Fibroblast of skin of right quadriceps (primary cell): ENCODE results near the gene GTF3C4.
"Not testable (repeated sequence)": the region's sequence is repeated elsewhere in the genome, so short reads cannot be mapped to it uniquely, and the experiment has no call there.

Experiments used
- DNase-seq: peaks from one replicate; pipeline ENCODE4 v3.0.0-alpha.2; 2013

The GTF3C4 gene

DNA sequence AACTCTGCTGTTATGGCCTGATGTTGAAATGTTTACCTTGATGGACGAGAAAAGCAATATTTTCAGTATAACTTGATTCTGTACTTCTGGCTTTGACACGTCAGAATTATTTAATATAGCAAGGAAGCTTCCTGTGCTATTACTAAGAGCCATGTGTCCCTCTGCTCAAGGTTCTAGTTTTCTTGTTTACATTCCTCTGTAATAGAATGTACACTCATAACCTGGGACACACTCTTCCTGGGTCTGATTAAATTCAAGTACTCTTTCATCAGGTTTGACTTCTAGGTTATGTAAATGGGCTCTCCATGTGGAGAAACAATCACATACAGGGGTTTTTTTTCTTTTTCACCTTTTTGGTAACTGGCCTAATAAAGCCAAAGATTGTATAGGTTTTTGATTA lies 33.1 kb downstream of the GTF3C4 start:
- no peak for DNase-seq

DNA sequence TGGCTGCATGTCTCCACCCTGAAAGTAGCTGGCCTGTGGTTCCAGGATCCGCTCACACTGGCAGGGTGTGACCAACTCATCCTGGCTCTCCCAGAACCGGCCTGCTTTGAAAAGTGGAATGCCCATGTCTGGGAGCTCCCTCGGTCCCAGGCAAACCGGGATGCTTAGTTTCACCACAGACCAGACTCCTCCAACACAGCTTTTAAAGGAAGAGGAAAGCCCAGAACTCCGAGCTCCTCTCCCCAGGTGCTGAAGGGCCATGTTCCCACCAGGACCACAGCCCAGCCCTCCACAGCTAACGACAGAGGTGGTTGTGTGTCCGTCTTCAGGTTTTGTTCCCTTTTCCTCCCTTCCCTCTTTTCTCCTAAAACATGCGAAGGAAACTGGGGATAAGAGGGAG lies 38.0 kb downstream of the GTF3C4 start:
- DNase-seq = no peak

DNA sequence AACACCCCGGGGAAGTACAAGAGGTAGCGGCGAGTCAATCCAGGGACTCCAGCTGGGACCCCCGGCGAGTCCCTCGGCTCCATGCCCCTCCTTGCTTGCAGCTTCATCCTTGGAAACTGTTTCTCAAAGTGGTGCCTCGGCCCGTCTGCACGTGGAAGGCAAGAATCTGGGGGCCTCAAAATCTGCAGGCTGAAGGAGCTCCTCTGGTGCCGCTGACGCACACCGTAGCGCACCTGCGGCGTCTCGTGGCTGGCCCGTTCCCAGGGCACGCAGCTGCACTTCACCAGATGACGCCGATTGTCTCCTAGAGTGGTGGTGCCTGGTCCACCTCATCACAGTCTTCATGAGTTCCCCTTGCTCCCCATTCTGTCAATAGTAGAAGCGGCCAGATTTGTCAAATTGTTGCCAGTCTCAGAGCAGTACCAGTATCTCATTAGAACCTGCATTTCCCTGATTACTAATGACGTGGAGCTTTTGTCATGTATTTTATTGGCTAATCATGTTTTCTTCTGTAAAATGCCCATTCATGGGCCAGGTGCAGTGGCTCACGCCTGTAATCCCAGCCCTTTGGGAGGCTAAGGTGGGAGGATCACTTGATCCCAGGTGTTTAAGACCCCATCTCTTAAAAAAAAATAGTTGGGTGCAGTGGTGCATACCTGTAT lies 38.6 kb downstream of the GTF3C4 start:
- DNase-seq = no peak

DNA sequence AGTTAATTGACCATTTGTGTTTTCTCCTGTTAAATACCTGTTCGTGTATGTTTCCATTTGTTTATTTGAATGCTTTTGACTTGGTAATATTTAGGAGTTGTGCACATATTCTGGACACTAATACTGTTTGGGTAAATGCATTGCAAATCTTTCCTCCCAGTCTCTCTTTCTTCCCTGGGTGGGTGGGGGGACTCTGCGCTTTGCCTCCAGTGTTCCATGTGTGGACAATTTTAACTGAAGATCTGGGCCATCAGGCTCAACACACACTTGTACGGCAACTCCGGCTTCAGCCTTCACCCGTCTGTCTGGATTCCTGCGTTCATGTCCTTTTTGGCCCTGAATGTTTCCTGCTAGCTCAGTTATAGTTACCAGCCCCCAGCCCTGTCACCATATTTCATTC lies 40.1 kb downstream of the GTF3C4 start:
- no peak for DNase-seq

DNA sequence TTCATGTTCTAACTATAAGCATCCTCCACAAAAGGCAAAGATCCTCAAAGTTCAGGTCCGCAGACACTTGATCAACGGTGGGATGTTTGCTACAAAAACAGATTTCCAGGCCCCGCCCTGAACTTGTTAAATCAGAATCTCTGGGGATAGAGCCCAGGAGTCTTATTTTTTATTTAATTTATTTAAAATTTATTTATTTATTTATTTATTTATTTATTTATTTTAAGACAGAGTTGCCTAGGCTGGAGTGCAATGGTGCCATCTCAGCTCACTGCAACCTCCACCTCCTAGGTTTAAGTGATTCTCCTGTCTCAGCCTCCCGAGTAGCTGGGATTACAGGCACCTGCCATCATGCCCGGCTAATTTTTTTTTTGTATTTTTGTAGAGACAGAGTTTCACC lies 40.9 kb downstream of the GTF3C4 start:
- DNase-seq = not testable (repeated sequence)

DNA sequence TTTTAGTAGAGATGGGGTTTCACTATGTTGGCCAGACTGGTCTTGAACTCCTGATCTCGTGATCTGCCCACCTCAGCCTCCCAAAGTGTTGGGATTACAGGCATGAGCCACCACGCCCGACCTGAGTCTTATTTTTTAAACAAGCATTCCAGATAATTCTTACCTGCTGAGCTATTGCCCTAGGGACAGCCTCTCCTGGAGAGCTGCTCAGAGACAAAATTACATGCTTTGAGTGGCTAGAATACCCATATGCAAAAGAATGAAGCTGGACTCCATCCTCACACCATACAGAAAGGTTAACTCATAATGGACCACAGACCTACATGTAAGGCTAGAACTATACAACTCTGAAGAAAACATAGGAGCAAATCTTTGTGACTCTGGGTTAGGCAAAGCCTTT lies 41.6 kb downstream of the GTF3C4 start:
- no peak for DNase-seq

DNA sequence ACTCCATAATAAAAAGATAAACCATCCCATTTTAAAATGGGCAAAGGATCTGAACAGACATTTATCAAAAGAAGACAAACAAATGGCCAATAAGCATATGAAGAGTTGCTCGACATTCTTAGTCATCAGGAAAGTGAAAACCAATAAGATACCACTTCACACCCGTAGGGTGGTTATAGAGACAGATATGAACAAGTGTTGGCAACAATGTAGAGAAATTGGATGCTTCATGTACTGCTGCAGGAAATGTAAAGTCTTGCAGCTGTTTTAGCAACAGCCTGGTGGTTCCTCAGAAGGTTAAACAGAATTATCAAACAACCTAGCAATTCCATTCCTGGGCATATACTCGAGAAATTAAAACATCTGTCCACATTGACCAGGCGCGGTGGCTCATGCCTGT lies 42.5 kb downstream of the GTF3C4 start:
- no peak for DNase-seq

DNA sequence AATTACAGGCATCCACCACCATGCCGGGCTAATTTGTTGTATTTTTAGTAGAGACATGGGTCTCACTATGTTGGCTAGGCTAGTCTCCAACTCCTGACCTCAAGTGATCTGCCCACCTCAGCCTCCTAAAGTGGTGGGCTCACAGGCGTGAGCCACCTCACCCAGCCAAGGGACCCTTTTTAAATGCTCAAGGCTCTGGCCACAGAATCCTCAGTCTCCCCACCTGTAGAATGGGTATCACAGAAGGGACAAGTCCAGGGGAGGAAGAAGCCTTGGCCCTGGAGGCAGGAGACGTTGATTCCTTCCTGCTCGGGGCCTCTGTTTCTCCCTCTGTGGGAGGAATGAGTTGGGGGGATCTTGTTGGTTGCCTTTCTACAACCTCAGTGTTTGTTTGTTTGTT lies 45.7 kb downstream of the GTF3C4 start:
- no peak for DNase-seq

DNA sequence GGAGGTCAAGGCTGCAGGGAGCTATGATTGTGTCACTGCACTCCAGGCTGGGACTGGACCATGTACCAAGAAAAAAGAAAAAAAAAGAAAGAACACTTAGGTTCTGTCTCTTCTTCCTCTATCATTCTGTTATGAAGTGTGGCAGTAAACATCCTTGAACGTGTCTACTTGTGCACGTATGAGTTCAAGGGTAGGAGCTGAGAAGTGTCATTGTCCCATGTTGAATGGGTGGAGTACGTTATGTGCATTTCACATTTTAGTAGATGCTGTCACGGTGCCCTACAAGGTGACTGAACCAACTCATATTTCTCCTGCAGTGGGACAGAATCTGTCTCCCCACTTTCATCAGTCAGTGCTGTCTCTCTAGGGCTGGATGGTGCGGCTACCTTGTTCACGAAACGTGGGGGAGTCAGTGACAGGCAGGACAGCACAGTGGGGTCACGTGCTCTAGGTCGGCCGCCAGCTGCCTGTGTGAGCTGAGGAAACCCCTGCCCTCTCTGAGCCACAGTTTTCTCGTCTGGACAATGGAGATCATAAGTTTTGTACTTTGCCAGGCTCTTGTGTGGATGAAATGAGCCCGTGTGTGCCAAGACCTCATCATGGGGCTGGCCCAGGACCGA lies 47.2 kb downstream of the GTF3C4 start:
- DNase-seq = no peak

DNA sequence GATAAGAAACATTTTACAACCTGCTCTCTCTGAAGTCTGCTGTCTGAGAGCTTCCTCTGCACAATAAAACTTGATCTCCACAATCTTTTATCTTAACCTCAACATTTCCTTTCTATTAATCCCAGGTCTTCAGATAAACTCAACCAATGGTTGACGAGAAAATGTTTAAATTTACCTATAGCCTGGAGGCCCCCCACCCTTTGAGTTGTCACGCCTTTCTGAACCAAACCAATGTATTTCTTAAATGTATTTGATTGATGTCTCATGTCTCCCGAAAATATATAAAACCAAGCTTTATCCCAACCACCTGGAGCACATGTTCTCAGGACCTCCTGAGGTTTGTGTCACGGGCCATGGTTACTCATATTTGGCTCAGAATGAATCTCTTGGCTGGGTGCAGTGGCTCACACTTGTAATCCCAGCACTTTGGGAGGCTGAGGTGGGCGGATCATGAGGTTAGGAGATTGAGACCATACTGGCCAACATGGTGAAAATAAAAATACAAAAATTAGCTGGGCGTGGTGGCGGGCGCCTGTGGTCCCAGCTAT lies 48.2 kb downstream of the GTF3C4 start:
- DNase-seq = not testable (repeated sequence)

DNA sequence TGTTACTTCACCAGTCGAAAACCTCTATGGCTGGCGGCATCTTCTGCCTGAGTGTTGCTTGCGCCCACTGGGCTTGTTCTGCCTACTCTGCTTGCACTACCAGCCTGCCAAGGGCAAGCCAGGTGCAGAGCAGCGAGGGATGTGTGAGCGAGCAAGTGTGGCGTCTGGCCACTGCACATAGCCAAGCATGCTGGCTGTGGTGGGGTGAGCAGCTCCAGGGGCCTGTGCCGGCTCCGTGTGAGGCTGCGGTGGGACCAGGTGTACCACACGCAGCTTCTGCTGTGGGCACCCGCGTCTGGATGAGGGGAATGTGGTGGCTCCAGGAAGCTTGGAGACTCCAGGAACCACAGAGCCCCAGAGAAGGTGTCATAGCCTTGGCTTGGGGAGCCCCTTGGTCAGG lies 51.4 kb downstream of the GTF3C4 start:
- DNase-seq = no peak

DNA sequence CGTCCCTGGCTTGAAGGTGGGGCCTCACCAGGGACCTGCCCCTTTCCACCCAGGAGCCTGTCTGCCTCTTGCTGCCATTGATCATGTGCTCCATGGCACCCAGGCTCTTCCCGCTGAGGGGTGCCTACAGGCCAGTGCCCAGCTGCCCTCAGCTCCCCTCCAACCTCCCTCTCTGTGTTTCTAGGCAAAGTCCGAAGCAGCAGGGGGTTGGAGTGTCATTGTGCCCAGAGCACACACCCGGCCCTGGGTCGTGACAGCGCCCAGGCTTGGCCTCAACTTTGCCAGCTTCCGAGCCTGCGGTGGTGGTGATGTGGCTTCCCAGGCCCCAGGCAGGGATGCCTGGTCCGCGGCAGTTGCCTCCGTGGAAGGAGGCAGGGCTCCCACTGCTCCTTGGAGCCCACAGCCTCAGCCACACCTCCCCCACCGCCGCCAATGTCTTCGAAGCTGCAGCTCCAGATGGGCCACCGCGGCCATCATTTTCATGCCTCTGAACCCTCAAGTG lies 52.4 kb downstream of the GTF3C4 start:
- no peak for DNase-seq

DNA sequence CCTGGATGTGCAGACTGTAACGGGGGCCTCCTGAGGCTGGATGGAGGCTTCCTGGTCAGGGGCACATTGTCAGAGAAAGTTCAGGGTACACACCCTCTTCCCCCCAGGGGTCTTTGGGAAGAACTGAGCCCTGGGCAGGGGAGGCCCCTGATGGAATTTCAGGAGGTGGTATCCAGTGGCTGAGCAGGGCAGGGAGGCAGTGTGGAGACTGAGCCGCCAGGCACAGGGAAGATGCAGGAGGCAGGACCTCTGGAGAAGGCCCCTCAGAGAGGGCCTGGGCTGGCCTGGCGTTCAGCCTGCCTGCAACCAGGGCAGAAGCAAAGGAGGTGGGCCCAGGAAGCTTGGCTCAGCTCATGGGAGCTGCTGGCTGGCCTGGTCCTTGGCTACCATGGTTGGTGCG lies 53.5 kb downstream of the GTF3C4 start:
- no peak for DNase-seq

DNA sequence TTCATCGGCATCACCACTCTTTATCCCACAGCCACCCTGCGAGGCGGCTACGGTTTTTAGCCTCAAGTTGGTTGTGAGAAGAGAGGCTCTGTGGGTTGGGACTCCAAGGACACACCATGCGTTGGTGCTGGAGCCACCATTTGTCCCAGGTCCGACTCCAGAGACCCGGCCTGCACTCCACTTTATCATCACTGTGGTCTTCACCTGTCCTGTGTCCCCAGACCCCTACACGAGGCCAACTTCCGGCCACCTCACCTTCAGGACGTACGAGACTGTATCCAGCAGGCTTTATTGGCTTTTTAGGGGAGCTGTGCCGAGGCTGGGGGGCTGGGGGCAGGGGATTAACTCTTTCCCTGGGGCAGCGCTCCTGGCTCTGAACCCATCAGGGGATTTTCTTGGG lies 55.0 kb downstream of the GTF3C4 start:
- no peak for DNase-seq

DNA sequence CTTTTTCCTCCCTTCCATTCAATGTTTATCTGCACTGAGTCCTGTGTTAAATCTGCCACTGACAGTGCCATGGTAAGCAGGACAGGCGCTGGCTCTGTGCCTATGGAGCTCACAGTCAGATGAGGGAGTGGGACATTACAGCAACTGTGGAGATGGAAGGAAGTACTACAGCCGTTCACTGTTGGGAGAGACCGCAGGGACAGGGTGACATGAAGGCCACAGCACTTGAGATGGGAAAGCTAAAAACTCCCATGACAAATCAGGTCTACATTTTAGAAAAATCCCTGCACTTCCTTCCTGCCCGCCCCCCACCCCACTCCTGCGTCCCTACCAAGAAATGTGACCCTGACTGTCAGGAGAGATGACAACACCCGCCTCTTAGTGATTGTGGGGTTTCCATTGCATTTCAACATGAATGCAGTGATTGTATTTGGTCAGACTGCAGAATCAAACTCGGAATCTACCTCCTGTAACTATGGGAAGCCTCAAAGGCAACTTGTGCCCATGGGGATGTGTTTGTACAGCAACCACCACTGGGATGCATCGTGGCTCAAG lies 56.4 kb downstream of the GTF3C4 start:
- no peak for DNase-seq

DNA sequence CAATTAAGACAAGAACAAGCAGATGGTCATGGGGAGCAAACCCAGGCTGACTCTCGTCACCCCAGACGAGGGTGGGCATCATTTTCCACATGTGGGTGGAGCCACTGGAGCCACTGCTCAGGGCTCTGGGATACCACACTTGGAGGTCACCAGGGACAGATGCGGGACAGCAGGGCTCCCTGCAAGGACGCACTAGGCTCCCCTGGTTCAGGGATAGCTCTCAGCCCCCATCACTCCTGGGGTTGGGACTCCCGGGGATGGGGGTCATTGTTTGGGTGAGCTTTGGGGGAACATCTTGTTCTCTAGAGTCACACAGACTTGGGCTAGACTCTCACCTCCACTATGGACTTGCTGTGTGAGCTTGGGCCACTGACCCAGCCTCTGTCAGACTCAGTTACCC lies 57.8 kb downstream of the GTF3C4 start:
- DNase-seq = no peak

DNA sequence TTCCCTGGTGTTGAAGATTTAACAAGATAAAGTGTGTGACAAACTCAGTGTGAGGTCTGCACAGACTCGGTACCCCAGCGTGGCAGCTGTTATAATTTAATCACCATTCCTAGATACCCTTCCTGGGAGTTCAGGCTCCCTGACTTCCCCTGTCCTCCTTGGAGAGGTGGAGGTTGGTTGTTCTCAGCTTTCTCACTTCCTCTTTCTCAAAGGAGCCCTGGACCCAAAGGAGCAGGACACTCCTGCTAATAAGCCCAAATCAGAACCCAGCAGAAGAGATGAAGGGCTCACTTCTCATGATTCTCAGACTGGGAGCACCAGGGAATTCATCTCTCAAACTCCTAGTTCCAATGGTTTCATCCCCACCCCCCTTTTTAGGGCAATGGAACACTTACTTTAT lies 58.2 kb downstream of the GTF3C4 start:
- DNase-seq = no peak

DNA sequence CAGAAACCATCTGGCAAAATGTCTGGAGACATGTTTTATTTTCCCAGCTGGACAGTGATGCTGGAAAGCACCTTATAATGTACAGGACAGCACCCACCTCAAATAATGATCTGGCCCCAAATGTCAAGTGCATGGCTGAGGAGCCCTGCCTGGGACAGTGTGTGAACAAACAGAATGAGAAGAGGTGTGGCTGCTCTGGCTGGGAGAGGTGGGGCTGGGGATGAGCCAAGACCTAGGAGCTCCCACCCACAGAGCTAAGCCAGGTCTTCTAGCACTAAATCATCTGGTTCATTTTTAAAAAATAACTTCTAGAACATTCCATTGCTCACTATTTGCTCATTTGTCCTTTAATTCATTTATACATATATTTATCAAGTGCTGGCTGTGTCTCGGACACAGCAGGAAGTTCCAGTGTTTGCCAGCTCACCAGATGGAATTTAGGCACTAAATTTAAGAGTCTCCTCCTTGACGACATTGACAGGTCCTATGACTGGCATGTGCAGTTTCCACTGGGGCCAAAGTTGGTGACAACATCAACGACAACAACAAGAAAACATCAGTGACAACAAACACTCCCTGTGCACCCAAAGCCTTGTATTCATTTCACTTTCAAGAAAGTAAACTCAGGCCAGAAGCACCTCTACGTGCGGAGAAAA lies 59.1 kb downstream of the GTF3C4 start:
- no peak for DNase-seq

DNA sequence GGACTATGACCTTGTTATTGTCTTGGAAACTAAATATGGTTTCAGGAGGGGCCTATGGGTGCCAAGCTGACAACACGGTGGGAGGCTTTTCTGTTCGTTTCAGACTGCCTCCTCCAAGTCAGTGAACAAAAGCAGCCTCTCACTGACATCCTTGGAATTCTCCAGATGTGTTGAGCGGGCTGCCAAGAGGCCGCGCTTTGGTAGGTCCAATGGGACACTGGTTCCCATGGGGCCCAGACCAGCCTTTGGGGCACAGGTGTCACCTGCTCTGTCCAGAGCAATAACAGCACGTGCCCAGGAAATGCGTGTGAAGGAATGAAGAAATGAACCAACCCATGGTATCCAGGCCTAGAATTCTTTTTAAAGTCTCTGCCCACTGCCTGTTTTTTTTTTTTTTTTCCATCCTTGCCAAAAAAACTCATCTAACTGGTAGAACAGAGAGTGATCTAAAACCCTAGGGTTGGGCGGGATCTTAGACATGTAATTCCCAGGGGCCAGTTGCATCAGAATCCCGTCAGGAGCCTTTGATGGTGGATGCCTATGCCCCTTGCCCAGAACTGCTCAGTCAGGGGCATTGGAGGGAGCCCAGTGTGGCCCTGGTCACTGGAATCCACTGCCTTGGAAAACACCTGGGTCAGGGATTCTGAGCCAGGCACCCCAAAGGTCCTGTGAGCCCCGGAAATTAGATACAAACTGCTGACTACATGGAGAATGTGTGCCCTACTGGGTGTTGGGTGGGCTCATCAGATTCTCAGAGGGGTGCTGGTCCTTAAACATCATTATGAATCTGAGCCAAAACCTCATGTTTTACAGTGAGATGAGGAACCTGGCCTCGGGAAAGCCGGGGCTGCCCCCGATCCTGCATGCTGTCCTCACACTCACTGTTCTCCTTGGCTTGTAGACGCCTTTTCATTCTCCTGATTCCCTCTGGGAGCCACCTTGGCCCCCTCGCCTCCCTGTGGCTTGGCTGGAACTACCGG lies 60.1 kb downstream of the GTF3C4 start:
- no peak for DNase-seq

DNA sequence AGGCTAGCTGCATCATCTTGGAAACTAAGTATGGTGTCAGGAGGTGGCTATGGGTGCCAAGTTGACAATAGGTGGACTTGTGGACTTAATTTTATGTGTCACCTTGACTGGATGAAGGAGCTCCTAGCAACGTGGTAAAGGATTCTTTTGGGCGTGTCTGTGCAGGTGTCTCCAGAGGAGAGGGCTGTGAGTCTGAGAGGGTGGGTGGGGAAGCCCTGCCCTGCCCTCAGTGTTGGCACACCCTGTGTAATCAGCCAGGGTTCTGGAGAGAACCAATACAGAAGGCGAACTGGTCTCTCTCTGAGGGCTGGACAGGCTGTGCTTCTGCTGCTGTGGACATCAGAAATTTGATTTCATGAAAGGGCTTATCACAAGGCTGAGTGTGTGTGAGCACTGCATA lies 61.0 kb downstream of the GTF3C4 start:
- no peak for DNase-seq

DNA sequence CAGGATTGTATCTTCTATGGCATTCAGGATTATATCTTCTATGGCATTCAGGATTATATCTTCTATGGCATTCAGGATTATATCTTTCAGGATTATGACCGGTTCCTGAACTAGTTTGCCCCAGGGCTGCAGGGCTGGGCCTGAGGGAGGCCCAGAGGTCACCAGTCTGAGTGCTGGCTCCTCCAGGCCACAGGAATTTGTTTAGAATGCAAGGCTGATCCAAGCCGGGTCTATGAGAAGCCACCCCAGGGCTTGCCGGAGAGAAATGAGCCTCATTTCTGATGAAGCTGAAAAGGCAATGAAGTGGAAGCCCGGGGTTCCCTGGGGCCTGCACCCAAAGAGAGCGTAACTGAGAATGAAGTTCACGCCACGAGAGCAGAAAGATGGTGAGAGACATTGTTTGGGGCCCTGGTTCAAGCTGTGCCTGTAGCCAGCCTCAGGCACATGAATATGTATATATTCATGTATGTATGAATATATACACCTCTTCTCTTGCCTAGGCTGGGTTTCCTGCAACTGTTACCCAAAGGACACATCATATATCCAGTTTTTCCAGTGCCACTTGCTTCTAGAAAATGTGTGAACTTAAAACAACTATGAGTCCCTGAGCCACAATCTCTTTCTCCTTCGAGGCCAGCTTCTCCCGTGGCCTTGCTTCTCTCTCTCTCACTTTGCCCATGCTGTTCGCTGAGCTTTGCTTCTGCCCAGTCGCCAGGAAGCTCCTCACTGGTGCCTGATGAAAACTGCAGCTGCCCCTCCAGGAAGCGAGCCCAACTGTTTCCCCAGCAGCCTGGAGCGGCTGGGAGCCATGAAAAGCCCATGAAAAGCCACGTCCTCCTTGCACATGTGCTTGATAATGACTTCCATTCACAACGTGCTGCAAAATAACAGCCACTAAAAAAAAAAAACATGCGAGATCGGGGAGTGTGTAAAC lies 62.3 kb downstream of the GTF3C4 start:
- no peak for DNase-seq
